T follicular helper cell (primary cell): ENCODE measurements around the gene TPK1.
"Not testable (repeated sequence)": the region's sequence is repeated elsewhere in the genome, so short reads cannot be mapped to it uniquely, and the experiment has no call there.

Source experiments
- DNase-seq: peaks from one replicate; pipeline ENCODE4 v3.0.0-alpha.2; 2020; ENCODE audit warnings: low read depth

TPK1 gene

DNA sequence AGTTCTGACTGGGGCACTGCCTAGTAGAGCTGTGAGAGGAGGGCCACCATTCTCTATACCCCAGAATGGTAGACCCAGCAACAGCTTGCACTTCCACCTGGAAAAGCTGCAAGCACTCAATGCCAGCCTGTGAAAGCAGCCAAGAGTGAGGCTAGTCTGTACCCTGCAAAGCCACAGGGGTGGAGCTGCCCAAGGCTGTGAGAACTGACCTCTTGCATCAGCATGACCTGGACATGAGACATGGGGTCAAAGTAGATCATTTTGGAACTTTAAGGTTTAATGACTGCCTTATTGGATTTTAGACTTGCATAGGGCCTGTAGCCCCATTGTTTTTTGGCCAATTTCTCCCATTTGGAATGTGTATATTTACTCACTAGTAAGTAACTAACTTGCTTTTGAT lies 206.3 kb downstream of the TPK1 start:
- no peak for DNase-seq

- no peak for DNase-seq
Measured at GRCh38 chr7:144629011-144629410, 206.8 kb downstream of the TPK1 start.

DNA sequence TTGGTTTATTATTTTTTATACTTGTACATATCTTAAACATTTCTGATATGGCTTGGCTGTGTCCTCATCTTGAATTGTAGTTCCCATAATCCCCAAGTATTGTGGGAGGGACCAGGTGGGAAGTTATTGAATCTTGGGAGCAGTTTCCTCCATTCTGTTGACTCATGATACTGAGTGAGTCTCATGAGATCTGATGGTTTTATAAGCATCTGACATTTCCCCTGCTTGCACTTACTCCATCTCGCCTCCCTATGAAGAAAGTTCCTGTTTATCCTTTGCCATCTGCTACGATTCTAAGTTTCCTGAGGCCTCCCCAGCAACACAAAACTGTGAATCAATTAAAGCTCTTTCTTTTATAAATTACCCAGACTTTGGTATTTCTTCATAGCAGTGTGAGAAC lies 207.7 kb downstream of the TPK1 start:
- no peak for DNase-seq

DNA sequence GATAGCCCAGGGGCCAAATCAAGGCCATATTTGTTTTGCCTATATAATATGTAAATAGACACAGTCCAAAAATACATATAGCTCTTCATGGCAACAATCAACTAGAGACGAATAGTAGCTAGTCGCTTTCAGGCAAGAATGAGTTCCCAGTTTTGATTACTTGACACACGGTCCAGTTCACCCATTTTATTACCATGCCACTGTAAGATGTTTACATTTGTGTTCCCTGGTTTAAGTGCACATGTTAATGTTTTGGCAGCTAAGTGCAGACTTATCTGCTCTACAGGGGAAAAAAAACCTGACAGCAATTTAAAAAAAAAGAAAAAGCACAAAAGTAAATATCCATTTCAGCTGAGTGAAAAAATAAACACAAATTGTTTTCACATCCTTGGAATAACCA lies 213.1 kb downstream of the TPK1 start:
- no peak for DNase-seq

DNA sequence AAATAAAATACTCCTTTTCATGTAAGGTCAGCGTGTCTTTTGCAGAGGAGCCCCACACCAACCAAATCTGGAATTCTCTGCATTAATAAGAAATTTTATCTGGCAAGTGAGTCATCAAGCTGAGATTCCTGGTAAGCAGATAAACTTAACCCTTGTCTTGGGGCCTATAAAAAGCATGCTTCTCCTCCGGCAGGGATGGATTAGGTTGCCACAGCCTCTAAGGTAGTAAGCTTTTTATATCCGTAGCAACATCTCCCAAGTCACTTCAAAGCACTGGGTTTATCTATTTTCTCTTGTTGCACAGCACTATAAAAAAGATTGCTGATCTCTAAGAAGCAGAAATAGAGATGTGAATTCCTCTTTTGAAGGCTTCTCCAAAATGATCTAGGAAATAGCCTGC lies 229.6 kb downstream of the TPK1 start:
- DNase-seq, result no peak

- DNase-seq, result no peak
Measured at GRCh38 chr7:144596953-144597352, 238.9 kb downstream of the TPK1 start.

DNA sequence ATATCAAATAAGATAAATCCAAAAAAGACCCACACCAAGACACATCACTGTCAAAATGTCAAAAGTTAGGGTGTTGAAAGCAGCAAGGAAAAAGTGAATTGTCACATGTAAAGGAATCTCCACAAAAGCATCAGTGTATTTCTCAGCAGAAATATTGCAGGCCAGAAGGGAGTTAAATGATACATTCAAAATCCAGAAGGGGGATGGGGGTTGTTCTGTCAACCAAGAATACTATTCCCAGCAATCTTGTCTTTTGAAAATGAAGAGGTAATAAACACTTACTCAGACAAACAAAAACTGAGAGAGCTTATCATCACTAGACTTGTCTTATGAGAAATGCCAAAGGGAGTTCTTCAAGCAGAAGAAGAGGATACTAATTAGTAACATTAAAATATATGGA lies 241.3 kb downstream of the TPK1 start:
- DNase-seq, result no peak

DNA sequence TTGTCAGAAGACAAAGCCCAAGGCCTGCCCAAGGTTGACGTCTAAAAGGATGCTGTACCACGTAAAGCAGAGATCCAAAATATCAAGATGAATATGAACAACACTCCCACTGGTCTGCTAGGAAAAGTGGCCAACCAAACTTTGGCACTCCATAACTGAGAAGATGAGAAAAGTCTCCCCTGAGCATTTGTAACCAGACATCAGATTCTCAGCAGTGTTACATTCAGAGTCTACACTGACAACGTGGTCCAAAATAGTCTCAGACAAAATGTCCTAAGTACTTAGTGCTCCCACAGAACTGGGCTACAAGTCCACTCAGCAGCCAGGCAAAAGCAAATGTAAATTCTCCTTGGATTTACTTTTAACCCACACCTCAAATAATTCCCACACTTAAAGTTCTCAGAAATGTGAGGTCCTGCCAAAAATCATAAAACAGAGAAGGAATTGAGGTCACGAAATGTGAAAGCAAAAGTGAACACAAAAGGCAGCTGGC lies 247.2 kb downstream of the TPK1 start:
- DNase-seq, result no peak

- no peak for DNase-seq
Measured at GRCh38 chr7:144587701-144588100, 248.2 kb downstream of the TPK1 start.

- DNase-seq, result no peak
Measured at GRCh38 chr7:144584726-144585125, 251.1 kb downstream of the TPK1 start.

DNA sequence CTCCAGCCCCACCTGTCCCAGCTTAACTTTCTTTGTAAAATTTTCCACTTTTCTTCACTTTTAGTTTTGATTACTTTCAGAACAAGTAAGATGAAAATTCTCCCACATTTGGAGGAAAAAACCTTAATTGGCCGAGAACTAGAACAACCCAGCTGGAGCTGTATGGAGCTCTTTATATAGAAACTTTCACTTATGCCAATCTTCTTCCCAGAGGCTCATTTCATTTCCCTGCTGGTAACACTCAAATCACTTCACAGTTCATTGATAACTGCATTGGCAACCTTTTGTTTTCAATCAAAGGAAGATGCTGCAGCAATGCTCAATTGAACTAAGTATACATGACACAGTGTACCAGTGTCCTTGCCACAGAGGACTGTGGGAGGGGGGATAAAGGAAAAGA lies 256.2 kb downstream of the TPK1 start:
- no peak for DNase-seq

DNA sequence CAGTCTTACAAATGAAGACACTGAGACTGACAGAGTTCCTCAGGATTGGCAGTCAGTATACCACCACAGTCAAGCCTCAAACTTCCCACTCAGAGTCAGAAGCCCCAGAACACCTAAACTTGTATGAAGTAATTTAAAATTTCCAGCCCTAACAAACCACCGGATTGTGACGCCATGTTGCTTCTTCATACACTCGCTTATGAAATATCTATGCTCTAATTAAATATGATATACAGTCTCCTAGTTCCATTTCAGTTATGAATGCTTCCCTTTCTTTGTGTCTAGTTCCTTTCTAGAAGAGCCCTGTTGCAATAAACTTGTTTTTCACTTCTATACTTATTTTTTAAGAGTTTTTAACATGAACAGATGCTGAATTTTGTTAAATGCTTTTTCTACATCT lies 260.4 kb downstream of the TPK1 start:
- DNase-seq, result no peak

GRCh38 chr7:144574753-144575152 lies 261.1 kb downstream of the TPK1 start:
- not testable (repeated sequence) for DNase-seq

DNA sequence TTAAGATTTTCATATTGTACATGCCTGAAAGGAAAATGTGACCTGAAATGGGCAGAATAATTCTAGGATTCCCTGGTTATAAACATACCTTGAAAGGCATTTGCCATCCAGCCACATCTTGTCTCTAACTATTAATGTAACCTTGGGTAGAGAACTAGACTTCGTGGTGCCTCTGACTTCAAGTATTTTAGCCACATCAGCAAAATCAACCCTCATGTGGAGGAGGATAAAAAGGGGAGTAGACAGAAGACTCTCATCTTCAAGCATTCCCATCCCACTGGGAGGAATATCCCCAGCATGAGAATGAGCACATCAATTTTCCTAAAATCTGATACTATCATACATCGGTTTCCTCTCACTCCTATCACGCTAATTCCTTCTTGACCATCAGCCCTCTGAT lies 267.6 kb downstream of the TPK1 start:
- DNase-seq, result no peak

GRCh38 chr7:144565586-144565985 lies 270.3 kb downstream of the TPK1 start:
- no peak for DNase-seq

- no peak for DNase-seq
Measured at GRCh38 chr7:144549861-144550260, 286.0 kb downstream of the TPK1 start.

DNA sequence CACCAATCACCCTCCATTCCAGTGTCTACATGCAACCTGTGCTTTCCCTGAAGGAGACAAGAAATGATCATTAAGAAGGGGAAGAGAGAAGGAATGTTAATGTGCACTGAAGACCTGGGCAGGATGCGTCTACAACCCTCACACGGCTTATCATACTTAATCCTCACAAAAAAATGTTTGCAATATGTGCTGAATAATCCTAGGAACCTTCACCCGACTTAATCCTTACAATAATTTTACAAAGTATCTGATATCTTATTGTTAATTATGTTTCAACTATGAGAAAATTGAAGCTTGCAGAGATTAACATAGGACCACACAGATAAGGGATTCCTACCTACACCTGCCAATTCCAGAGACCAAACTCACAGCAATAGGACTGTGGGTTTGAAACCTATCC lies 287.3 kb downstream of the TPK1 start:
- no peak for DNase-seq

GRCh38 chr7:144547888-144548287 lies 288.0 kb downstream of the TPK1 start:
- DNase-seq, result no peak

- DNase-seq, result no peak
Measured at GRCh38 chr7:144546782-144547181, 289.1 kb downstream of the TPK1 start.

DNA sequence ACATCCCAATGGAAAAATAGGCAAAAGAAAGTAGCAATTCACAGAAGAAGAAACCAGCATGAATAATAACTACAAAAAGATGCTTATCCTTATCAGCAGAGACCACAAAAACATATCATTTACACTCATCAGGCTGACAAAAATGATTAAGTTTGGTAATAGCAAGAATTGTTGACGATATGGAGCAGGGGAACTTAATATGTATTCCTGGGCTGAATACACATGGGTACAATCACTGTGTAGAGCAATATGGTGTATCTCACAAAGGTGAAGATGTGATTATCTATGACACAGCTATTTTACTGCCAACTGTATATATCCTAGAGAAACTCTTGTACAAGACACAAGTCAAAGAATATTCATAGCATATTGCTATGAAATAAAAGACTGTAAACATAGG lies 290.5 kb downstream of the TPK1 start:
- DNase-seq, result no peak

DNA sequence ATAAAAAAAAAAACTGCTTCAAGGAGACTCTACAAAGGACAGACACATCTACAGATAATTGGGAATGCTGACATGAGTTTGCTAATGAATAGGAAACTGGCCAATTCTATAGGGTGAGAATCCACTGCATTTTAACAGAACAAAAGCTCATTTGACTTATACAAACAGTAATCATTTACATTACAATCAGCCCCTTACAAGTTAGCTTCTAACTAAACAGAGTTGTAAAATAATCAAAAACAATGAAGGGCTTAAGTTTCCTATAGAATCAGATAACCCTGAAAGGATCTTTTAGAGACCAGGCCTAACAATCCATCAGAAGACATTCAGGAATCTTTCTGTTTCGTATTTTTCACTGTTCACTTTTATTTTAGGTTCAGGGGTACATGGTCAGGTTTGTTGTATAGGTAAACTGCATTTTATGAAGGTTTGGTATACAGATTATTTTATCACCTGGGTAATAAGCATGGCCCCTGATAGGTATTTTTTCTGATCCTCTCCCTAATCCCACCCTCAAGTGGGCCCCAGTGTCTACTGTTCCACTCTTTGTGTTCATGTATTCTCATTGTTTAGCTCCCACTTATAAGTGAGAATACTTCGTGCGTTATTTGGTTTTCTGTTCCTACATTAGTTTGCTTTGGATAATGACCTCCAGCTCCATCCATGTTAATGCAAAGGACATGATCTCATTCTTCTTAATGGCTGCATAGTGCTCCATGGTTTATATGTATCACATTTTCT lies 301.0 kb downstream of the TPK1 start:
- DNase-seq, result no peak

GRCh38 chr7:144534196-144534595 lies 301.7 kb downstream of the TPK1 start:
- no peak for DNase-seq

GRCh38 chr7:144531181-144531580 lies 304.7 kb downstream of the TPK1 start:
- no peak for DNase-seq

DNA sequence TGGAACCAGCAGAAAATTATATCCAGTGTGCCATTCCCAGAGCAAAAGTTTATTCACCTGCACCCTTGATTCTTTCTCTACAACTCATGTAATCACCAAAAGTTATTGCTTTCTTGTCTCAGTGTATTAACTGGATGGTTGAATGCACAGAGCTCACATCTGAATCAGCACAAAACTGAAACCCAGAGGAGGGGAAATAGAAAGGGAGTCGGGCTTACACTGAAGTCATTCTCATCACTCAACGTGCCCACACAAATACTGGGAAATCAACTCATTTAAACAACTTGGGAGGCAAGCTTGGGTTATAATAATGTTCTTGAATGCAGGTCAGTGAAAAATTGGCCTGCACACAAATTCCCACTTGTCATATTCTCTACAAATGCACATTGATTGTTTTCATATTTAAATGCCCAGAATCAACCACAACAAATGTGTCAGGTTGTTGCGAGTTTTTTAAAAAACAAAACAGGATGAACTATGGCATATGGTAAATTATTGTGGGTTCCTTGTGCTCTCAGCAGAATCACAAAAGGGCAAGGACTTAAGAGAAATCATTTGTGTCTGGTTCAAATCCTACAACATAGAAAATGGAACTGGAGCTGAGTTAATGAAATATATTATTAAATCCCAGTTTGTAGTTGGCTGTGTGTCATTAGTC lies 306.5 kb downstream of the TPK1 start:
- DNase-seq, result no peak
